Body of pancreas (tissue), 4 donors: Measurements from ENCODE around the gene TMEM132C. TPM values are rescaled to one million over a fixed set of nuclear protein-coding genes. Genes with fewer than 3 reads are reported as not detected.
A peak's percentile ranks its signal among the peaks of the same experiment; 100 is the strongest.

Source experiments
- ATAC-seq: fragments of 150-250 bp; one replicate; pipeline ENCODE4 v1.9.1; 2016
- DNase-seq, 4 donors: peaks; one replicate each; pipeline ENCODE4 v3.0.0-alpha.2; 2019
- H3K27ac ChIP-seq, 4 donors: fragments of 200-600 bp; sonication (generic); 1 replicate in 3 of 4; 2 replicates in 1 of 4; pipeline versions ENCODE4 v1.5.1 to v1.6.1; 2016 to 2019; ENCODE audit warnings: mild to moderate bottlenecking in 1 of 4, mixed read lengths in 1 of 4, moderate library complexity in 1 of 4
- H3K27me3 ChIP-seq, 2 donors: fragments of 200-600 bp; sonication (generic); one replicate each; pipeline ENCODE4 v1.6.0; 2016; ENCODE audit warnings: mild to moderate bottlenecking in 1 of 2
- H3K36me3 ChIP-seq, 2 donors: fragments of 200-600 bp; sonication (generic); replicated peaks in 1 of 2; 2 replicates each; pipeline ENCODE4 v1.5.1; 2016; ENCODE audit warnings: low read depth in 2 of 2; ENCODE audit not compliant: insufficient read depth in 1 of 2
- H3K4me1 ChIP-seq: fragments of 200-600 bp; sonication (generic); one replicate; pipeline ENCODE4 v1.6.0; 2016
- H3K4me3 ChIP-seq, 2 donors: fragments of 200-600 bp; sonication (generic); 1 replicate in 1 of 2; 2 replicates in 1 of 2; pipeline ENCODE4 v1.5.1; 2016 to 2019
- H3K9me3 ChIP-seq, 3 donors: fragments of 200-600 bp; sonication (generic); 1 replicate in 2 of 3; 2 replicates in 1 of 3; pipeline ENCODE4 v1.5.1; 2016
- CTCF ChIP-seq, 7 experiments: fragments of 450-650 bp in 4 of 7; fragments of 200-600 bp in 3 of 7; sonication (generic) in 3 of 7; IDR thresholded peaks; one replicate each; pipeline ENCODE4 v1.5.1; 2016 to 2019; ENCODE audit warnings: antibody characterized with exemption in 7 of 7
- POLR2A ChIP-seq, 3 donors: fragments of 450-650 bp; IDR thresholded peaks; one replicate each; pipeline ENCODE4 v1.6.1; 2016; ENCODE audit warnings: antibody characterized with exemption in 3 of 3, mild to moderate bottlenecking in 2 of 3
- WGBS, 2 donors: methylation state at CpG; one replicate each; pipeline ENCODE4 v1.1.5; 2017; 5-methylcytosine and 5-hydroxymethylcytosine counted together
- intact Hi-C: fragments of 100-400 bp; cut with DNase I; formaldehyde crosslinking; loops from one replicate; pipeline ENCODE4 v1.15.1; 2023
- total RNA-seq, 2 donors: library from RNA; depleted of rRNA; stranded (reverse); fragments of >200 nt; gene quantifications; one replicate each; pipeline ENCODE4 v1.1.0, GENCODE V29; 2016

Gene TMEM132C
- total RNA-seq, 2 donors from 2014 or later = 4.4 to 8.2 TPM

GRCh38 chr12:128637642-128638606 lies 371.0 kb downstream of the TMEM132C start:
- intact Hi-C loops = no loop called here
- no peak overlapping the region for H3K4me3 ChIP-seq
- no peaks in the 10 kb centered on the region for H3K27me3 ChIP-seq
- ATAC-seq = no peak
- 61 to 72% methylated on average over 7 of the region's 7 CpGs for WGBS, 2 donors
- no peaks in the 10 kb centered on the region for H3K4me1 ChIP-seq
- TF ChIP-seq CTCF (IDR thresholded peaks at IDR 0.05) = no peak
- no peak for TF ChIP-seq POLR2A (IDR thresholded peaks at IDR 0.05)
- H3K9me3 ChIP-seq = no peaks in the 10 kb centered on the region
- no peak overlapping the region for H3K27ac ChIP-seq
- no peaks in the 10 kb centered on the region for H3K36me3 ChIP-seq
- DNase-seq = no peak

- H3K27me3 ChIP-seq = no peaks in the 10 kb centered on the region
- H3K4me1 ChIP-seq = no peaks in the 10 kb centered on the region
- TF ChIP-seq CTCF (IDR thresholded peaks at IDR 0.05) (no peak), POLR2A (IDR thresholded peaks at IDR 0.05) (no peak)
- no peak overlapping the region for H3K27ac ChIP-seq
- H3K9me3 ChIP-seq = no peaks in the 10 kb centered on the region
- H3K36me3 ChIP-seq = no peaks in the 10 kb centered on the region
- intact Hi-C loops = no loop called here
- no peak for ATAC-seq
- H3K4me3 ChIP-seq = no peak overlapping the region
- DNase-seq = no peak
Measured at GRCh38 chr12:128639089-128639488, 372.1 kb downstream of the TMEM132C start.

GRCh38 chr12:128643155-128643554 lies 376.2 kb downstream of the TMEM132C start:
- Histone ChIP-seq H3K4me1 (no peaks in the 10 kb centered on the region), H3K36me3 (no peaks in the 10 kb centered on the region), H3K27me3 (no peaks in the 10 kb centered on the region), H3K9me3 (no peaks in the 10 kb centered on the region), H3K4me3 (no peak overlapping the region), H3K27ac (no peak overlapping the region)
- ATAC-seq = no peak
- 50 to 58% methylated on average over 11 to 12 of the region's 12 CpGs for WGBS, 2 donors
- DNase-seq = no peak
- TF ChIP-seq POLR2A (IDR thresholded peaks at IDR 0.05) (no peak), CTCF (IDR thresholded peaks at IDR 0.05) (no peak)
- intact Hi-C loops = no loop called here

- DNase-seq = peak; percentile 41 to 68 (median 49)
- no peaks in the 10 kb centered on the region for H3K4me1 ChIP-seq
- WGBS, 2 donors = 36 to 37% methylated on average over 9 to 15 of the region's 15 CpGs
- TF ChIP-seq CTCF (IDR thresholded peaks at IDR 0.05) (peak; percentile 39 to 61 (median 51)), POLR2A (IDR thresholded peaks at IDR 0.05) (no peak)
- H3K27ac ChIP-seq = no peak overlapping the region
- H3K9me3 ChIP-seq = no peaks in the 10 kb centered on the region
- H3K36me3 ChIP-seq = no peaks in the 10 kb centered on the region
- ATAC-seq = no peak
- intact Hi-C loops = no loop called here
- no peaks in the 10 kb centered on the region for H3K27me3 ChIP-seq
- no peak overlapping the region for H3K4me3 ChIP-seq
Measured at GRCh38 chr12:128644664-128645296, 377.8 kb downstream of the TMEM132C start.
